Urinary bladder (tissue), 4 donors: ENCODE measurements around the gene ABCC3. TPM values are rescaled to one million over a fixed set of nuclear protein-coding genes. Genes with fewer than 3 reads are reported as not detected.

Experiments
- DNase-seq: peaks from one replicate; pipeline ENCODE4 v3.0.0-alpha.2; 2015; ENCODE audit errors: extremely low spot score
- H3K27ac ChIP-seq: one replicate; pipeline ENCODE4 v1.5.1; 2013; ENCODE audit warnings: low read depth, mild to moderate bottlenecking, moderate library complexity
- H3K36me3 ChIP-seq: one replicate; pipeline ENCODE4 v1.6.1; 2013; ENCODE audit warnings: mild to moderate bottlenecking, moderate library complexity; ENCODE audit not compliant: insufficient read depth
- H3K4me1 ChIP-seq: one replicate; pipeline ENCODE4 v1.6.1; 2013; ENCODE audit warnings: mild to moderate bottlenecking, moderate library complexity; ENCODE audit not compliant: insufficient read depth
- H3K4me3 ChIP-seq: one replicate; pipeline ENCODE4 v1.5.1; 2013; ENCODE audit warnings: low read depth, low read length
- WGBS: extraction: QIAGEN DNeasy Blood & Tissue Kit; methylation state at CpG from one replicate; pipeline ENCODE4 v1.1.7; 2013; 5-methylcytosine and 5-hydroxymethylcytosine counted together
- polyA plus RNA-seq: library from polyadenylated mRNA; stranded (reverse); fragments of 200-250 nt; gene quantifications from one replicate; pipeline ENCODE4 v1.2.3, GENCODE V29; 2013
- total RNA-seq: library from RNA; depleted of rRNA; stranded (reverse); fragments of >200 nt; gene quantifications from one replicate; pipeline ENCODE4 v1.2.3, GENCODE V29; 2014
- donor health status: healthy with polysubstance abuse.
- donor health status: healthy.

ABCC3 gene
- total and polyA plus RNA-seq, 2 donors, result 6.9 to 13.4 TPM

DNA sequence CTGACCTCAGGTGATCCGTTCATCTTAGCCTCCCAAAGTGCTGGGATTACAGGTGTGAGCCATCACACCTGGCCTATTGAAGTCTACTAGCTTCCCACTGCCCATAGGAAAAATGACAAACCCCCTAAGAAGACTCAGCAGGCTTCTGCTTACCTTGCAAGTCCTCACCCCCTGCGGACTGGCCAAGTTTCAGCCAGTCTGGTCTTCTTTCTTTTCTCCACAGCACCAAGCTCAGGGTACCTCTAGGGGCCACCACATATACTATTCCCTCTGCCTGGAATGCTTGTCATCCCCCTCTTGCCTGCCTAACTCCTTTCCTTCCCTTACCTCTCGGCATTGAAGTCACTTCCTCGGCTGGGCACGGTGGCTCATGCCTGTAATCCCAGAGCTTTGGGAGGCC is 31.2 kb downstream of the ABCC3 start:
- Histone ChIP-seq H3K4me1 (no peaks in the 10 kb centered on the region), H3K4me3 (no peak overlapping the region), H3K36me3 (no peaks in the 10 kb centered on the region), H3K27ac (no peak overlapping the region)
- 88% methylated on average over 5 of the region's 5 CpGs for WGBS
- no peak for DNase-seq

DNA sequence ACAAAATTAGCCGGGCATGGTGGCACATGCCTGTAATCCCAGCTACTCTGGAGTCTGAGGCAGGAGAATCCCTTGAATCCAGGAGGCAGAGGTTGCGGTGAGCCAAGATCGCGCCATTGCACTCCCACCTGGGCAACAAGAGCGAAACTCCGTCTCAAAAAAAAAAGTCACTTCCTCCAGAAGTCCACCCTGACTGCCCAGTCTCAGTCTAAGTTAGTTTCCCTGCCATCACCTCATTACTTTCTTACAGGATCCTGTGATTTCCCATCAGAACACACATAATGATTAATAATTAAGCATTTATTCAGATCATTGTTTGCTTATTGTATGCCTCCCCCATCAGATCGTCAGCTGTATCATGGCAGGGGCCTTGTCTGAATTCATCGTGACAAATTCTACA is 31.6 kb downstream of the ABCC3 start:
- no peaks in the 10 kb centered on the region for H3K4me1 ChIP-seq
- H3K36me3 ChIP-seq, result no peaks in the 10 kb centered on the region
- H3K4me3 ChIP-seq, result no peak overlapping the region
- no peak overlapping the region for H3K27ac ChIP-seq
- WGBS, result 94% methylated on average over 8 of the region's 8 CpGs
- no peak for DNase-seq

- WGBS, result 96% methylated on average over 14 of the region's 14 CpGs
- DNase-seq, result no peak
- H3K27ac ChIP-seq, result no peak overlapping the region
- H3K36me3 ChIP-seq, result no peaks in the 10 kb centered on the region
- H3K4me1 ChIP-seq, result no peaks in the 10 kb centered on the region
- no peak overlapping the region for H3K4me3 ChIP-seq
Measured at GRCh38 chr17:50667259-50668024, 32.8 kb downstream of the ABCC3 start.

- Histone ChIP-seq H3K36me3 (no peaks in the 10 kb centered on the region), H3K4me1 (no peaks in the 10 kb centered on the region), H3K4me3 (no peak overlapping the region), H3K27ac (no peak overlapping the region)
- DNase-seq, result no peak
- 55% methylated on average over 8 of the region's 8 CpGs for WGBS
Measured at GRCh38 chr17:50668025-50668837, 33.5 kb downstream of the ABCC3 start.

GRCh38 chr17:50668838-50669581 is 34.3 kb downstream of the ABCC3 start:
- Histone ChIP-seq H3K4me1 (no peaks in the 10 kb centered on the region), H3K4me3 (no peak overlapping the region), H3K27ac (no peak overlapping the region), H3K36me3 (no peaks in the 10 kb centered on the region)
- 83% methylated on average over 9 of the region's 9 CpGs for WGBS
- DNase-seq, result no peak

DNA sequence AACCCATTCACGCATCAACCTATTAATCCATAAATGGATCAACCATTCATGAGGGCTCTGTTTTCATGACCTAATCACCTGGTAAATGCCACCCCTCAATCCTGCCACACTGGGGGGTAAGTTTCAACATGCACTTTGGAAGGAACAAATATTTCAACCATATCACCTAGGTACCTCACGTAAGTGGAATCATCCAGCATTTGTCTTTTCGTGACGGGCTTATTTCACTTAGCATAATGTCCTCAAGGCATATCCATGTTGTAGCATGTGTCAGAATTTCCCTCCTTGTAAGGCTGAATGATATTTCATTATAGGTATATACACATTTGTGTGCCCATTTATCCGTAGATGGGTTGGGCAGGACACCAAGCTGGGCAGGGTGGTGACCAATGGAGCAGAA is 37.4 kb downstream of the ABCC3 start:
- no peak overlapping the region for H3K4me3 ChIP-seq
- DNase-seq, result no peak
- WGBS, result 98% methylated on average over 5 of the region's 5 CpGs
- H3K27ac ChIP-seq, result no peak overlapping the region
- H3K4me1 ChIP-seq, result no peaks in the 10 kb centered on the region
- H3K36me3 ChIP-seq, result no peaks in the 10 kb centered on the region

- Histone ChIP-seq H3K4me3 (no peak overlapping the region), H3K27ac (no peak overlapping the region), H3K4me1 (no peaks in the 10 kb centered on the region), H3K36me3 (no peaks in the 10 kb centered on the region)
- WGBS, result 90% methylated on average over 20 of the region's 20 CpGs
- DNase-seq, result no peak
Measured at GRCh38 chr17:50672831-50673551, 38.3 kb downstream of the ABCC3 start.

- Histone ChIP-seq H3K27ac (no peak overlapping the region), H3K36me3 (no peaks in the 10 kb centered on the region), H3K4me1 (no peaks in the 10 kb centered on the region), H3K4me3 (no peak overlapping the region)
- 74% methylated on average over 3 of the region's 3 CpGs for WGBS
- DNase-seq, result no peak
Measured at GRCh38 chr17:50675190-50675589, 40.5 kb downstream of the ABCC3 start.

GRCh38 chr17:50675627-50676026 is 40.9 kb downstream of the ABCC3 start:
- Histone ChIP-seq H3K27ac (no peak overlapping the region), H3K4me3 (no peak overlapping the region), H3K36me3 (no peaks in the 10 kb centered on the region), H3K4me1 (no peaks in the 10 kb centered on the region)
- WGBS, result 91% methylated on average over 7 of the region's 7 CpGs
- no peak for DNase-seq

DNA sequence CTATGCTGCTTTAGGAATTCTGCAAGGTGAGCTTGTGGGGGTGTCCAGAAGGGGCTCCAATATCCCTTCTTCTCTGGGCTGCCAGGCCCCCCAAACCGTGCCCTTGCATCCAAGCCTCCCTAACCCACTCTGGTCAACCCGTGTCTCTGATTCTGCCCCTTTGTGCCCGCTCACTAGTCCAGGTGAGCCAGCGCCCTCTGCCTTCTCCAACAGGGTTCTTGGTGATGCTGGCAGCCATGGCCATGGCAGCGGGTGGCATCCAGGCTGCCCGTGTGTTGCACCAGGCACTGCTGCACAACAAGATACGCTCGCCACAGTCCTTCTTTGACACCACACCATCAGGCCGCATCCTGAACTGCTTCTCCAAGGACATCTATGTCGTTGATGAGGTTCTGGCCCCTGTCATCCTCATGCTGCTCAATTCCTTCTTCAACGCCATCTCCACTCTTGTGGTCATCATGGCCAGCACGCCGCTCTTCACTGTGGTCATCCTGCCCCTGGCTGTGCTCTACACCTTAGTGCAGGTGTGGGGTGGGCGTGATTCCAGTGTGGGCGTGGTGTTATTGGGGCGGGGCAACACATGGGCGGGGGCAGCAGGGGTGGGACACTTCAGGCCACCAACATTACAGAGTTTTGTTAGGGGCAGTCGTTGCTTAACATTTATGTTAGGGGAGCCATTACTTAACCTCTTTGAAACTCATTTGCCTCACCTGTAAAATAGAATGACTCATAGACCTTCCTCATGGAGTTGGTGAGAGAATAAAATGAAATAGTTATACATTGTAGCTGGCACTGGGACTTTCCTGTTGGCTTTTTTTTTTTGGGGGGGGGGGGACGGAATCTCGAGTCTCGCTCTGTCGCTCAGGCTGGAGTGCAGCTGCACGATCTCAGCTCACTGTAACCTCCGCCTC is 41.6 kb downstream of the ABCC3 start:
- Histone ChIP-seq H3K27ac (no peak overlapping the region), H3K36me3 (no peaks in the 10 kb centered on the region), H3K4me3 (no peak overlapping the region), H3K4me1 (no peaks in the 10 kb centered on the region)
- DNase-seq, result no peak
- 92% methylated on average over 24 of the region's 24 CpGs for WGBS

DNA sequence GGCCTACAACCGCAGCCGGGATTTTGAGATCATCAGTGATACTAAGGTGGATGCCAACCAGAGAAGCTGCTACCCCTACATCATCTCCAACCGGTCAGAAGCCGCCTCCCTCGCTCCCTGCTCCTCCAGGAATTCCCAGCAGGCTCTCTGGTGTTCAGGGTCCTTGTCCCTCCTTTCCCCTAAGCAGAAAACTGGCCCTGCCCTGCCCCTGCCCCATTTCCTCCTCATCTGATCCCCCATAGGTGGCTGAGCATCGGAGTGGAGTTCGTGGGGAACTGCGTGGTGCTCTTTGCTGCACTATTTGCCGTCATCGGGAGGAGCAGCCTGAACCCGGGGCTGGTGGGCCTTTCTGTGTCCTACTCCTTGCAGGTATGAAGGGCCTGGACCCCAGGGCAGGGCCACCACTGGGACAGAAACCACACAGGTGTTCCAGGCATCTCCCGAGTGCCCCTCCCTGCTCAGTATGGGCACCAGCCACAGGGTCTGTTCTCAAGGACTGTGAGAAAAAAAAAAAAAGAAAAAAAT is 43.2 kb downstream of the ABCC3 start:
- no peaks in the 10 kb centered on the region for H3K4me1 ChIP-seq

GRCh38 chr17:50679008-50679544 is 44.4 kb downstream of the ABCC3 start:
- Histone ChIP-seq H3K27ac (no peak overlapping the region), H3K36me3 (no peaks in the 10 kb centered on the region), H3K4me1 (no peaks in the 10 kb centered on the region), H3K4me3 (no peak overlapping the region)
- 93% methylated on average over 11 of the region's 11 CpGs for WGBS
- DNase-seq, result no peak

More for the DNA sequence above, 43.2 kb downstream of the ABCC3 start:
- Histone ChIP-seq H3K4me3 (no peak overlapping the region), H3K36me3 (no peaks in the 10 kb centered on the region), H3K27ac (no peak overlapping the region)
- WGBS, result 94% methylated on average over 12 of the region's 12 CpGs
- DNase-seq, result no peak
